SU-DHL-6 (cell line): ENCODE results near the gene B4GALT5.

Source experiments
- H2AFZ ChIP-seq: fragments of 200-600 bp; sonication (generic); 2 replicates; pipeline ENCODE4 v1.6.1; 2014; ENCODE audit warnings: low read depth, mild to moderate bottlenecking, moderate library complexity, mixed read lengths, antibody characterized with exemption, low read length; ENCODE audit not compliant: severe bottlenecking
- H3F3A ChIP-seq: fragments of 200-600 bp; shearing (Covaris generic); 2 replicates; pipeline ENCODE4 v1.6.0; 2016; ENCODE audit warnings: antibody characterized with exemption, mild to moderate bottlenecking; ENCODE audit not compliant: insufficient read depth
- H3K27ac ChIP-seq: fragments of 200-600 bp; sonication (generic); 2 replicates; pipeline ENCODE4 v1.5.1; 2016; ENCODE audit warnings: low read depth, mild to moderate bottlenecking, low read length, moderate library complexity, mixed read lengths
- H3K27me3 ChIP-seq: fragments of 200-600 bp; sonication (generic), shearing (Covaris generic); 2 replicates; pipeline ENCODE4 v1.6.0; 2014; ENCODE audit warnings: mild to moderate bottlenecking, low read length
- H3K36me3 ChIP-seq: fragments of 200-600 bp; sonication (generic); 2 replicates; pipeline ENCODE4 v1.6.1; 2014; ENCODE audit warnings: mild to moderate bottlenecking, low read length, mixed read lengths
- H3K4me2 ChIP-seq: fragments of 300-600, 200-600 bp; shearing (Covaris generic), sonication (generic); 2 replicates; pipeline ENCODE4 v1.6.0; 2014; ENCODE audit warnings: low read length, low read depth, mild to moderate bottlenecking; ENCODE audit not compliant: poor library complexity, severe bottlenecking
- H3K4me3 ChIP-seq: fragments of 200-600 bp; sonication (generic); 2 replicates; pipeline ENCODE4 v1.5.1; 2014; ENCODE audit warnings: antibody characterized with exemption, low read length, mild to moderate bottlenecking, mixed read lengths; ENCODE audit not compliant: insufficient read depth, poor library complexity, severe bottlenecking
- H3K79me2 ChIP-seq: fragments of 200-600 bp; sonication (generic); 2 replicates; pipeline ENCODE4 v1.6.1; 2014; ENCODE audit warnings: mild to moderate bottlenecking, low read length, moderate library complexity; ENCODE audit not compliant: insufficient read depth
- H3K9ac ChIP-seq: fragments of 200-600 bp; sonication (generic); 2 replicates; pipeline ENCODE4 v1.7.0; 2014; ENCODE audit warnings: mild to moderate bottlenecking, low read length
- H3K9me2 ChIP-seq: fragments of 200-600 bp; sonication (generic); replicated peaks from 2 replicates; pipeline ENCODE4 v1.6.1; 2014; ENCODE audit warnings: low read length; ENCODE audit not compliant: insufficient read depth
- H3K9me3 ChIP-seq: fragments of 200-600 bp; sonication (generic); 2 replicates; pipeline ENCODE4 v1.6.1; 2014; ENCODE audit warnings: low read length, mixed read lengths; ENCODE audit not compliant: insufficient read depth
- H4K20me1 ChIP-seq: fragments of 200-600 bp; sonication (generic); 2 replicates; pipeline ENCODE4 v1.6.1; 2014; ENCODE audit warnings: low read depth, mild to moderate bottlenecking, antibody characterized with exemption, low read length, moderate library complexity, mixed read lengths
- CTCF ChIP-seq: fragments of 200-600 bp; sonication (generic); IDR thresholded peaks from one replicate; pipeline ENCODE4 v1.5.1; 2017; ENCODE audit warnings: antibody characterized with exemption, mild to moderate bottlenecking, low read length, moderate library complexity; ENCODE audit not compliant: insufficient read depth, poor library complexity, severe bottlenecking
- EZH2phosphoT487 ChIP-seq: fragments of 200-600 bp; sonication (generic), shearing (Covaris generic); conservative IDR thresholded peaks from 2 replicates; pipeline ENCODE4 v1.6.1; 2018; ENCODE audit warnings: mild to moderate bottlenecking, antibody characterized with exemption, low read length, moderate library complexity, mixed read lengths

The B4GALT5 gene

GRCh38 chr20:49749625-49750024 is 35.9 kb upstream of the B4GALT5 start:
- H3F3A ChIP-seq: peaks cover 31% of the 10 kb centered on the region
- peak overlapping the region; percentile 94; the same call in 1 of the 2 replicates for H3K27ac ChIP-seq
- H3K9me3 ChIP-seq: no peaks in the 10 kb centered on the region
- H3K36me3 ChIP-seq: no peaks in the 10 kb centered on the region
- no peak overlapping the region for H2AFZ ChIP-seq
- H3K4me2 ChIP-seq: no peak overlapping the region
- no peaks in the 10 kb centered on the region for H3K79me2 ChIP-seq
- H3K9me2 ChIP-seq: no peaks in the 10 kb centered on the region
- no peaks in the 10 kb centered on the region for H3K27me3 ChIP-seq
- TF ChIP-seq CTCF: no peak
- no peak for TF ChIP-seq EZH2phosphoT487
- no peaks in the 10 kb centered on the region for H4K20me1 ChIP-seq
- no peak overlapping the region for H3K9ac ChIP-seq
- no peak overlapping the region for H3K4me3 ChIP-seq

GRCh38 chr20:49748525-49748838 is 34.8 kb upstream of the B4GALT5 start:
- no peak overlapping the region for H3K4me3 ChIP-seq
- H3K27ac ChIP-seq: no peak overlapping the region
- H3F3A ChIP-seq: peaks cover 31% of the 10 kb centered on the region
- no peaks in the 10 kb centered on the region for H3K9me3 ChIP-seq
- H3K9ac ChIP-seq: no peak overlapping the region
- no peak for TF ChIP-seq EZH2phosphoT487
- H3K4me2 ChIP-seq: no peak overlapping the region
- no peaks in the 10 kb centered on the region for H3K9me2 ChIP-seq
- H3K79me2 ChIP-seq: no peaks in the 10 kb centered on the region
- H3K27me3 ChIP-seq: no peaks in the 10 kb centered on the region
- no peaks in the 10 kb centered on the region for H4K20me1 ChIP-seq
- no peak overlapping the region for H2AFZ ChIP-seq
- H3K36me3 ChIP-seq: no peaks in the 10 kb centered on the region

- Histone ChIP-seq H4K20me1 (no peaks in the 10 kb centered on the region), H3K9ac (no peak overlapping the region), H2AFZ (no peak overlapping the region), H3K9me2 (no peaks in the 10 kb centered on the region), H3K9me3 (no peaks in the 10 kb centered on the region), H3K4me3 (no peak overlapping the region), H3K27me3 (no peaks in the 10 kb centered on the region), H3K4me2 (no peak overlapping the region), H3K79me2 (no peaks in the 10 kb centered on the region), H3F3A (peaks cover 31% of the 10 kb centered on the region), H3K36me3 (no peaks in the 10 kb centered on the region), H3K27ac (no peak overlapping the region)
- no peak for TF ChIP-seq EZH2phosphoT487
- TF ChIP-seq CTCF: no peak
These were observed 34.2 kb upstream of the B4GALT5 start for GRCh38 chr20:49747707-49748524.

GRCh38 chr20:49742948-49743347 is 29.3 kb upstream of the B4GALT5 start:
- Histone ChIP-seq H3K9ac (no peak overlapping the region), H3K9me3 (no peaks in the 10 kb centered on the region), H3K4me3 (no peak overlapping the region), H3K36me3 (no peaks in the 10 kb centered on the region), H3K27ac (no peak overlapping the region), H2AFZ (no peak overlapping the region), H3K9me2 (no peaks in the 10 kb centered on the region), H3F3A (0 out of 2 replicates have a peak, but pooled peaks cover 3% of the 10 kb centered on the region), H3K79me2 (no peaks in the 10 kb centered on the region), H3K27me3 (no peaks in the 10 kb centered on the region), H3K4me2 (no peak overlapping the region), H4K20me1 (no peaks in the 10 kb centered on the region)
- TF ChIP-seq EZH2phosphoT487: no peak
- TF ChIP-seq CTCF: no peak
